Skeletal muscle tissue (tissue), 4 donors: ENCODE data around the gene CPLX1. TPM values are rescaled to one million over a fixed set of nuclear protein-coding genes. Genes with fewer than 3 reads are reported as not detected.

Source experiments
- H3K27ac ChIP-seq: one replicate; pipeline ENCODE4 v1.7.0; 2013; ENCODE audit warnings: mild to moderate bottlenecking, low read depth, low read length, inconsistent platforms
- H3K27me3 ChIP-seq, 3 donors: one replicate each; pipeline ENCODE4 v1.7.0; 2013; ENCODE audit warnings: low read length in 3 of 3; ENCODE audit not compliant: control insufficient read depth in 3 of 3, insufficient read depth in 3 of 3
- H3K36me3 ChIP-seq, 3 donors: one replicate each; pipeline ENCODE4 v1.7.0; 2013; ENCODE audit warnings: low read length in 3 of 3; ENCODE audit not compliant: control insufficient read depth in 3 of 3, insufficient read depth in 3 of 3
- H3K4me1 ChIP-seq, 3 donors: one replicate each; pipeline ENCODE4 v1.7.0; 2013; ENCODE audit warnings: low read length in 3 of 3, mild to moderate bottlenecking in 3 of 3; ENCODE audit not compliant: control insufficient read depth in 3 of 3, insufficient read depth in 3 of 3
- H3K4me3 ChIP-seq, 3 donors: one replicate each; pipeline ENCODE4 v1.7.0; 2013; ENCODE audit warnings: low read length in 3 of 3
- H3K9ac ChIP-seq, 3 donors: one replicate each; pipeline ENCODE4 v1.7.0; 2013; ENCODE audit warnings: low read length in 3 of 3, mild to moderate bottlenecking in 3 of 3, moderate library complexity in 2 of 3, low read depth in 1 of 3
- H3K9me3 ChIP-seq, 3 donors: one replicate each; pipeline ENCODE4 v1.7.0; 2013; ENCODE audit warnings: low read length in 3 of 3; ENCODE audit not compliant: control insufficient read depth in 3 of 3
- total RNA-seq: library from RNA; depleted of rRNA; stranded (reverse); fragments of >200 nt; gene quantifications from one replicate; pipeline ENCODE4 v1.2.3, GENCODE V29; 2014
- donor health status: Osteomylitis.

CPLX1 gene
- total RNA-seq, 1 donor from 2014 or later, result not detected

DNA sequence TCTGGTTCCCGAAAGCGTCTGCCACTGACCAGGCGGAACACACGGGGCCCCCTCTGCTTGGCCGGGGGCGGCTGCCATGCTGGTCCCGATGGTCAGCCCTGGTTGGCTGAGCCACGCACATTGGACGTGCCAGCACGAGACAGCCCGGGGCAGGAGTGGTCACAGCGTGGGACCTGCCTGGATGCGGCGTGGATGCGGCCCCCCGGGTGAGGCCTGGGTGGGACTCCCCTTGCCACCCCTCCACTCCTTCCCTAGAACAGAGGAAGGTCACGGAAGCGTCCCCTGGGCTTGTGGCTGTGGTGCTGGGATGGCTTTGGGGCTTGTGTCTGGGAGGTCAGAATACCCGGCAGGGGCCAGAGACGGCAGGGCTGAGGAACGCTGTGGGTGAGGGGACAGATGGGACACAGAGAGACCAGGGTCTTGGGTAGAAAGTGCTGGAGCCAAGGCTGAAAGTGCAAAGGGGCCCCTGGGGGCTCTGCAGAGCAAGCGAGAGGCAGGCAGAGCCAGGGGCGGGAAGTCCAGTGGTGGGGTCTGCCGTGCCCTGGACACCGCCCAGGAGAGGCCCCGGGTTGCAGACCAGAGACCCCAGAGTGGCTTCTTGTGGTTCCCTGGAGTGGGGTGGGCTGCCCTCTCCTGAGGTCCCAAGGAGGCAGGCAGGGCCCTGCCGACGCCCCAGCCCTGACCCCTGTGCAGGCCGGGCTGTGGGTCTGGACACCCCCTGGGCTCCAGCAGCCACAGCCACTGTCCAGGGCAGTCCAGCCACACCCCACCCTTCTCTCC lies 8.6 kb upstream of the CPLX1 start:
- Histone ChIP-seq H3K36me3 (no peaks in the 10 kb centered on the region), H3K4me3 (no peak overlapping the region), H3K9me3 (peaks cover 8 to 12% (median 9%) of the 10 kb centered on the region in 3 donors), H3K27me3 (peaks cover 30 to 42% (median 33%) of the 10 kb centered on the region in 3 donors), H3K27ac (no peak overlapping the region), H3K4me1 (no peaks in the 10 kb centered on the region), H3K9ac (no peak overlapping the region)

- Histone ChIP-seq H3K9ac (no peak overlapping the region), H3K9me3 (peaks cover 7 to 11% (median 8%) of the 10 kb centered on the region in 3 donors)
Observed at GRCh38 chr4:833731-834367, 7.9 kb upstream of the CPLX1 start.

DNA sequence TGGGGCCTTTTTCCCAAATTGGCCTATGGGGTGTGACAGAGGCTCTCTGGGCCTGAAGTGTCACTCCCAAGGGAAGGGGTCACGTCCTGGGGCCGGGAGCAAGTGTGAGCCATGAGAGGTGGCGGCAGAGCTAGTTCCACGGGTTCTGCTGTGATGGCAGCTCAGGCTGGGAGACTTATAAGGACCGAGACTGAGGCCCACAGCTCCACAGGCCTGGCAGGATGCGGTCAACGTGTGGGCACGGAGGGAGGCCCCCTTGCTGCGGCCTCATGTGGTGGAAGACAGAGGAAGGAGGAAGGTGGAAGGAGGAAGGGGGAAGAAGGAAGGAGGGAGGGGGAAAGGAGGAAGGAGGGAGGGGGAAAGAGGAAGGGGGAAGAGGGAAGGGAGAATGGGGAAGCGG lies 7.2 kb upstream of the CPLX1 start:
- Histone ChIP-seq H3K4me1 (no peaks in the 10 kb centered on the region), H3K36me3 (no peaks in the 10 kb centered on the region)

More at GRCh38 chr4:833731-834367, 7.9 kb upstream of the CPLX1 start:
- peaks cover 37 to 49% (median 39%) of the 10 kb centered on the region in 3 donors for H3K27me3 ChIP-seq
- no peaks in the 10 kb centered on the region for H3K36me3 ChIP-seq
- H3K4me3 ChIP-seq, result no peak overlapping the region
- no peak overlapping the region for H3K27ac ChIP-seq
- H3K4me1 ChIP-seq, result no peaks in the 10 kb centered on the region

GRCh38 chr4:832536-832935 lies 6.6 kb upstream of the CPLX1 start:
- Histone ChIP-seq H3K9ac (no peak overlapping the region), H3K36me3 (no peaks in the 10 kb centered on the region), H3K27ac (no peak overlapping the region), H3K9me3 (peaks cover 2 to 8% (median 2%) of the 10 kb centered on the region in 3 donors), H3K4me3 (no peak overlapping the region), H3K27me3 (peaks cover 50 to 62% (median 52%) of the 10 kb centered on the region in 3 donors), H3K4me1 (no peaks in the 10 kb centered on the region)

More for the DNA sequence above, 7.2 kb upstream of the CPLX1 start:
- peaks cover 44 to 56% (median 46%) of the 10 kb centered on the region in 3 donors for H3K27me3 ChIP-seq
- peaks cover 6 to 10% (median 8%) of the 10 kb centered on the region in 3 donors for H3K9me3 ChIP-seq
- H3K4me3 ChIP-seq, result no peak overlapping the region
- no peak overlapping the region for H3K9ac ChIP-seq
- H3K27ac ChIP-seq, result no peak overlapping the region

- Histone ChIP-seq H3K4me3 (no peak overlapping the region), H3K27me3 (peaks cover 54 to 66% (median 56%) of the 10 kb centered on the region in 3 donors), H3K36me3 (no peaks in the 10 kb centered on the region), H3K27ac (no peak overlapping the region), H3K4me1 (no peaks in the 10 kb centered on the region), H3K9ac (no peak overlapping the region), H3K9me3 (peaks cover 0 to 4% (median 0%) of the 10 kb centered on the region in 3 donors)
Observed at GRCh38 chr4:832108-832507, 6.2 kb upstream of the CPLX1 start.

DNA sequence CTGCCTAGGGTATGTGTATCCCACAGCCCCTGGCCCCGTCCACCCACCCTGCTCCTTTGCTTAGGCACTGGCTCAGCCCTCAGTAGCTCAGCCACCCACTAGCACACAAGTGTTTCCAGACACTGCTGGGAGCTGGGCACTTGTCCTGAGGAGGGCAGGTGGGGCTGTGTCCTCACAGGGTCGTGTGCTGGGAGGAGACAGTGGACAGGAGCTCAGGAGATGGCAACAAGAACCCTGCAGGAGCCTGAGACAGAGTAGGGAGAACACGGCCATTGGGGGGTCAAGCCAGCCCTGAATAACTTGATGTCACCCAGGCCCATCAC lies 5.5 kb upstream of the CPLX1 start:
- H3K27me3 ChIP-seq, result peaks cover 55 to 67% (median 60%) of the 10 kb centered on the region in 3 donors
- no peaks in the 10 kb centered on the region for H3K36me3 ChIP-seq
- peaks cover 0 to 3% (median 0%) of the 10 kb centered on the region in 3 donors for H3K9me3 ChIP-seq
- H3K4me1 ChIP-seq, result no peaks in the 10 kb centered on the region
- H3K9ac ChIP-seq, result no peak overlapping the region
- no peak overlapping the region for H3K27ac ChIP-seq
- H3K4me3 ChIP-seq, result no peak overlapping the region

GRCh38 chr4:830601-831482 lies 4.9 kb upstream of the CPLX1 start:
- no peak overlapping the region for H3K27ac ChIP-seq
- H3K27me3 ChIP-seq, result peaks cover 55 to 67% (median 60%) of the 10 kb centered on the region in 3 donors
- no peaks in the 10 kb centered on the region for H3K4me1 ChIP-seq
- H3K9ac ChIP-seq, result no peak overlapping the region
- H3K4me3 ChIP-seq, result no peak overlapping the region
- H3K36me3 ChIP-seq, result no peaks in the 10 kb centered on the region
- H3K9me3 ChIP-seq, result no peaks in the 10 kb centered on the region

DNA sequence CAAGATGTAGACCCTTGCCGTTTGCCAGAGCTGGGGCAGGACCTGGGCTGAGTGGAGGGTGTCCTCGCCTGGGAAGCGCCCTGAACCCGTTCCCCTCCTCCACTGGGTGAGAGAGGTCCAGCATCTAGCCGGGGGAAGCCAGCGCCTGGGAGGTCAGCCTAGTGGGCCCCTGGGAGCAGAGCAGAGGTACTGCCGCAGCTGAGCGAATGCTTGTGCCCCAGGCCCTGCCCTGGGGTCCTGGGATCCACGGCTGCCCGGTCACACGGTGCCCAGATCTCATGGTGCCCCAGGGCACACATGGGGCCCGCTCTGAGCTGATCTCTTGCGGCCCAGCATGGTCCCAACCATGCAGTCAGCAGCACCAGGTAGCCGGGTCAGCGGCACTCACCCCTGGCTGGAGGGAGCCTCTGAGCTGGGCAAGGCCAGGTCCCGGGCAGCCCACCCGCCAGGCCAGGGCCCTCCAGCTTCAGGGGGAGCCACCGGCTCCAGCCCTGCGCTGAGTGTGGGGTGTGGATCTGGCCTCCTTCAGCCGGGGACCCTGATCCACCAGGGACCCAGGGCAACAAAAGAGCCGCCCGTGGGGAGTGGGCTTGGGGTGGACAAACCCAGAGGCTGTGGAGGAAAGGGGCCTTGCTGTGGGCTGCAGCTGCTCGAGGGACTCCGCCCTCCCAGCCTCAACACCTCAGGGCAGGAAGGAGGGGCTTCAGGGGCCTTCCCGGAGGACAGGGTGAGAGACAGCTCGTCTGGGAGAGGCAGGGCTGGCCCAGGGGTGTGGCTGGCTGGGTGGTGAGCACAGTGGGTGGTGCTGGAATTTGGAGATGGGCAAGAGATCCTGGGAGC lies 4.1 kb upstream of the CPLX1 start:
- Histone ChIP-seq H3K27ac (no peak overlapping the region), H3K4me1 (no peaks in the 10 kb centered on the region), H3K4me3 (no peak overlapping the region)

GRCh38 chr4:829291-829690 lies 3.4 kb upstream of the CPLX1 start:
- Histone ChIP-seq H3K4me3 (no peak overlapping the region), H3K36me3 (no peaks in the 10 kb centered on the region), H3K27ac (no peak overlapping the region), H3K9me3 (no peaks in the 10 kb centered on the region), H3K27me3 (peaks cover 62 to 77% (median 66%) of the 10 kb centered on the region in 3 donors), H3K9ac (no peak overlapping the region), H3K4me1 (no peaks in the 10 kb centered on the region)

More for the DNA sequence above, 4.1 kb upstream of the CPLX1 start:
- no peak overlapping the region for H3K9ac ChIP-seq
- peaks cover 55 to 72% (median 62%) of the 10 kb centered on the region in 3 donors for H3K27me3 ChIP-seq
- H3K36me3 ChIP-seq, result no peaks in the 10 kb centered on the region
- no peaks in the 10 kb centered on the region for H3K9me3 ChIP-seq
